Tibial artery (tissue), 4 donors: ENCODE measurements around the gene TM9SF3.

Experiments
- DNase-seq, 2 donors: peaks; one replicate each; pipeline ENCODE4 v3.0.0-alpha.2; 2019
- H3K27ac ChIP-seq, 2 donors: fragments of 200-600 bp; sonication (generic) in 1 of 2; 1 replicate in 1 of 2; 2 replicates in 1 of 2; pipeline ENCODE4 v1.5.1; 2018 to 2019; ENCODE audit warnings: mild to moderate bottlenecking in 1 of 2
- H3K27me3 ChIP-seq, 2 donors: fragments of 200-600 bp; sonication (generic) in 1 of 2; one replicate each; pipeline versions ENCODE4 v1.5.1 to v1.6.0; 2016 to 2019
- H3K36me3 ChIP-seq, 3 donors: fragments of 200-600 bp; sonication (generic) in 2 of 3; one replicate each; pipeline ENCODE4 v1.5.1; 2016 to 2019; ENCODE audit warnings: mild to moderate bottlenecking in 2 of 3
- H3K4me1 ChIP-seq, 4 donors: fragments of 200-600 bp; sonication (generic) in 2 of 4; 1 replicate in 3 of 4; 2 replicates in 1 of 4; pipeline ENCODE4 v1.5.1; 2016 to 2019
- H3K4me3 ChIP-seq, 2 donors: fragments of 200-600 bp; sonication (generic) in 1 of 2; 1 replicate in 1 of 2; 2 replicates in 1 of 2; pipeline ENCODE4 v1.5.1; 2018 to 2019; ENCODE audit warnings: mild to moderate bottlenecking in 2 of 2
- H3K9me3 ChIP-seq, 3 donors: fragments of 200-600 bp; sonication (generic) in 1 of 3; one replicate each; pipeline ENCODE4 v1.5.1; 2016 to 2019
- CTCF ChIP-seq, 2 experiments: fragments of 200-600 bp in 1 of 2; fragments of 450-650 bp in 1 of 2; IDR thresholded peaks; one replicate each; pipeline ENCODE4 v1.5.1; 2017 to 2019; ENCODE audit warnings: antibody characterized with exemption in 2 of 2, mild to moderate bottlenecking in 1 of 2, moderate library complexity in 1 of 2
- intact Hi-C: fragments of 100-400 bp; cut with DNase I; formaldehyde crosslinking; loops from one replicate; pipeline ENCODE4 v1.15.0; 2023; ENCODE audit warnings: low total_unique reads

The TM9SF3 gene

GRCh38 chr10:96505150-96506136 is 81.4 kb downstream of the TM9SF3 start:
- H3K9me3 ChIP-seq: no peaks in the 10 kb centered on the region
- no peaks in the 10 kb centered on the region for H3K36me3 ChIP-seq
- no peak overlapping the region for H3K27ac ChIP-seq
- H3K4me1 ChIP-seq: no peaks in the 10 kb centered on the region
- intact Hi-C loops: no loop called here
- peaks cover 0 to 3% of the 10 kb centered on the region in 2 donors for H3K27me3 ChIP-seq
- H3K4me3 ChIP-seq: no peak overlapping the region
- TF ChIP-seq CTCF (IDR thresholded peaks at IDR 0.05): no peak
- DNase-seq: no peak

- intact Hi-C loops: no loop called here
- no peak for TF ChIP-seq CTCF (IDR thresholded peaks at IDR 0.05)
These were observed 84.1 kb downstream of the TM9SF3 start for GRCh38 chr10:96502561-96503282.

GRCh38 chr10:96501985-96502384 is 84.8 kb downstream of the TM9SF3 start:
- intact Hi-C loops: no loop called here
- no peak for DNase-seq
- no peak overlapping the region for H3K27ac ChIP-seq
- H3K27me3 ChIP-seq: peaks cover 0 to 3% of the 10 kb centered on the region in 2 donors
- no peak overlapping the region for H3K4me3 ChIP-seq
- no peaks in the 10 kb centered on the region for H3K9me3 ChIP-seq
- no peaks in the 10 kb centered on the region for H3K36me3 ChIP-seq
- no peaks in the 10 kb centered on the region for H3K4me1 ChIP-seq
- no peak for TF ChIP-seq CTCF (IDR thresholded peaks at IDR 0.05)

More at GRCh38 chr10:96502561-96503282, 84.1 kb downstream of the TM9SF3 start:
- Histone ChIP-seq H3K27me3 (peaks cover 0 to 3% of the 10 kb centered on the region in 2 donors), H3K4me3 (no peak overlapping the region), H3K27ac (no peak overlapping the region), H3K9me3 (no peaks in the 10 kb centered on the region), H3K4me1 (no peaks in the 10 kb centered on the region), H3K36me3 (no peaks in the 10 kb centered on the region)
- DNase-seq: no peak

GRCh38 chr10:96500519-96500918 is 86.3 kb downstream of the TM9SF3 start:
- H3K27me3 ChIP-seq: peaks cover 0 to 3% of the 10 kb centered on the region in 2 donors
- no peak overlapping the region for H3K4me3 ChIP-seq
- no peak for TF ChIP-seq CTCF (IDR thresholded peaks at IDR 0.05)
- DNase-seq: no peak
- intact Hi-C loops: no loop called here
- no peaks in the 10 kb centered on the region for H3K4me1 ChIP-seq
- H3K27ac ChIP-seq: no peak overlapping the region
- no peaks in the 10 kb centered on the region for H3K9me3 ChIP-seq
- H3K36me3 ChIP-seq: no peaks in the 10 kb centered on the region

- Histone ChIP-seq H3K36me3 (no peaks in the 10 kb centered on the region), H3K4me3 (no peak overlapping the region), H3K9me3 (no peaks in the 10 kb centered on the region), H3K4me1 (no peaks in the 10 kb centered on the region), H3K27ac (no peak overlapping the region), H3K27me3 (peaks cover 0 to 3% of the 10 kb centered on the region in 2 donors)
- no peak for DNase-seq
- intact Hi-C loops: no loop called here
- TF ChIP-seq CTCF (IDR thresholded peaks at IDR 0.05): no peak
These were observed 86.8 kb downstream of the TM9SF3 start for GRCh38 chr10:96500050-96500449.
